GM12891 (cell line): ENCODE data around the gene PDZD2.

Experiments used
- POLR2A ChIP-seq: IDR thresholded peaks from 2 replicates; pipeline ENCODE4 v1.6.1; 2011; ENCODE audit warnings: low read depth, low read length, control low read depth
- POLR2AphosphoS5 ChIP-seq: IDR thresholded peaks from 2 replicates; pipeline ENCODE4 v1.6.1; 2011; ENCODE audit warnings: low read depth, low read length, control low read depth
- SPI1 ChIP-seq: IDR thresholded peaks from 2 replicates; pipeline ENCODE4 v1.6.1; 2011; ENCODE audit warnings: low read depth, low read length, control low read depth
- TAF1 ChIP-seq: IDR thresholded peaks from 2 replicates; pipeline ENCODE4 v1.6.1; 2011; ENCODE audit warnings: low read depth, low read length, control low read depth

DNA sequence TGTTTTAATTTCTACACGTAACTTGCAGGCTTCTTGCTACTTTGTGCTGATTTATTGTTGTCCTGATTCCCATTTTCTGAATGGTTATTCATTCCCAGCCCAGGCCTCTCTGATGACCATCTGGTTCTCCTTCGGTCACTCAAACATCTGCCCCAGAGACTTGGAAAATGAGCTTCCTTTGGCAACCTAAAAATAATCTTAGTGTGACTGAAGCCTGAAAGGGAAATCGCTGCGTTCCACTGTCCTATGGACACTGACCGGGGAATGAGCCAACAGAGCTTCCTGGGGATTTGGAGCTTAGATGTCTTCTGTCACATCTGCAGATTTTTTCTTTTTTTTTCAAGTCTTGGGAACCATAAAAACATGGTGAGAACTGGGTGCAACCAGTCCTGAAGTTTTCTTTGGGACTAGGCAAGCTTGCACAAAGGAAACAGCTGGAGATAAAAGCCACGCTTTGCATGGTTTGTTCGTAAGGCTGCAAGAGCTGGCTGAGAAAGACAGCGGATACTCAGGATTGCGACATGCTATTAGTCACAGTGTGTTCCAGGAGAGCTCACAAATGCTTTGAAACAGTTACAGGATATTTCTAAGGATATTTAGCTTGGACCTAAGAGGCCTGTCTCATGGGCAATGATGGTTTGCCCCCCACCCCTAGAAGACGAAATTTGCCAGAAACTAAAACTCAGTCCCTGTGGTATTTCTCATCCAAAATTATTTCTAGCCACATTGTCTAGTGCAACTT is 389.0 kb downstream of the PDZD2 start:
- TF ChIP-seq POLR2AphosphoS5 (no peak), POLR2A (no peak), TAF1 (no peak), SPI1 (no peak)
